SK-N-SH treated with all-trans-retinoic acid at 6 μM for 48 hours (cell line): ENCODE results near the gene DDI2.

Experiments
- PATZ1 ChIP-seq: fragments of 250-450 bp; sonication (Bioruptor Pico); IDR thresholded peaks from 2 replicates; pipeline ENCODE4 v1.8.0; 2020; ENCODE audit warnings: mild to moderate bottlenecking, moderate library complexity, borderline replicate concordance
- TCF4 ChIP-seq: fragments of 250-450 bp; sonication (Bioruptor Pico); IDR thresholded peaks from 2 replicates; pipeline ENCODE4 v1.8.0; 2021; ENCODE audit warnings: mild to moderate bottlenecking, moderate library complexity, borderline replicate concordance

GRCh38 chr1:15640667-15641066, 23.4 kb downstream of the DDI2 start:
- TF ChIP-seq PATZ1 (no peak), TCF4 (CRISPR knock-in tag) (no peak)
